CD4-positive, alpha-beta T cell (primary cell): Measurements from ENCODE around the gene HOXA11. TPM values are rescaled to one million over a fixed set of nuclear protein-coding genes. Genes with fewer than 3 reads are reported as not detected.

Source experiments
- ATAC-seq: fragments of 200-7000 bp; cut with Tn5 transposase; one replicate; pipeline ENCODE4 v1.10.0; 2022; ENCODE audit warnings: mild to moderate bottlenecking; ENCODE audit not compliant: poor library complexity
- CTCF ChIA-PET: fragments of 350-600 bp; sonication (Branson Sonifier 250); formaldehyde crosslinking; loops from one replicate; lab custom pipeline; 2021; ENCODE audit warnings: antibody characterized with exemption, inconsistent platforms; lab: Charles Lee
- POLR2A ChIA-PET: fragments of 350-600 bp; sonication (Branson Sonifier 250); formaldehyde crosslinking; loops from one replicate; lab custom pipeline; 2021; ENCODE audit warnings: antibody characterized with exemption, inconsistent platforms; lab: Charles Lee
- DNase-seq, 14 experiments: peaks; one replicate each; pipeline ENCODE4 v3.0.0-alpha.2; 2013 to 2020; ENCODE audit warnings: mixed read lengths in 2 of 14
- H3K27ac ChIP-seq, 2 donors: one replicate each; pipeline versions ENCODE4 v1.5.1 to v1.7.0; 2013; ENCODE audit warnings: low read length in 2 of 2, low read depth in 1 of 2, mild to moderate bottlenecking in 1 of 2
- H3K27me3 ChIP-seq, 2 experiments: 1 replicate in 1 of 2; 2 replicates in 1 of 2; pipeline versions ENCODE4 v1.6.1 to v1.7.0; 2013; ENCODE audit warnings: low read length in 2 of 2, control low read depth in 1 of 2, mild to moderate bottlenecking in 1 of 2, moderate library complexity in 1 of 2; ENCODE audit not compliant: insufficient read depth in 2 of 2, control insufficient read depth in 1 of 2
- H3K36me3 ChIP-seq: one replicate; pipeline ENCODE4 v1.6.1; 2013; ENCODE audit warnings: low read length, control low read depth; ENCODE audit not compliant: insufficient read depth
- H3K4me1 ChIP-seq: one replicate; pipeline ENCODE4 v1.6.1; 2013; ENCODE audit warnings: low read length, control low read depth; ENCODE audit not compliant: insufficient read depth
- H3K4me3 ChIP-seq: one replicate; pipeline ENCODE4 v1.5.1; 2013; ENCODE audit warnings: mild to moderate bottlenecking, low read length, moderate library complexity
- H3K9me3 ChIP-seq, 2 experiments: 1 replicate in 1 of 2; 2 replicates in 1 of 2; pipeline versions ENCODE4 v1.6.1 to v1.7.0; 2013; ENCODE audit warnings: low read length in 2 of 2, mild to moderate bottlenecking in 2 of 2, control low read depth in 1 of 2, moderate library complexity in 1 of 2; ENCODE audit not compliant: control insufficient read depth in 1 of 2, insufficient read depth in 1 of 2
- H3K27ac Mint-ChIP-seq: one replicate; pipeline ENCODE4 v1.8.0; 2020; ENCODE audit warnings: mixed read lengths
- H3K27me3 Mint-ChIP-seq: one replicate; pipeline ENCODE4 v1.8.0; 2021; ENCODE audit warnings: mixed read lengths
- H3K36me3 Mint-ChIP-seq: one replicate; pipeline ENCODE4 v1.8.0; 2021; ENCODE audit warnings: low read depth, mixed read lengths
- H3K4me1 Mint-ChIP-seq: one replicate; pipeline ENCODE4 v1.8.0; 2021; ENCODE audit warnings: low read depth, mixed read lengths
- H3K4me3 Mint-ChIP-seq: one replicate; pipeline ENCODE4 v1.8.0; 2020; ENCODE audit warnings: mild to moderate bottlenecking, mixed read lengths
- H3K9me3 Mint-ChIP-seq: one replicate; pipeline ENCODE4 v1.8.0; 2020; ENCODE audit warnings: mixed read lengths
- CTCF ChIP-seq: fragments of 200-600 bp; IDR thresholded peaks from one replicate; pipeline ENCODE4 v1.8.0; 2022; ENCODE audit warnings: antibody characterized with exemption, mild to moderate bottlenecking
- intact Hi-C, 2 experiments: fragments of 100-400 bp; cut with DNase I in 1 of 2; cut with micrococcal nuclease in 1 of 2; formaldehyde crosslinking; loops; one replicate each; pipeline versions ENCODE4 v1.15.1 to v1.9.0; 2023 to 2025; cut with DNase I, micrococcal nuclease
- total RNA-seq, 174 experiments: library from RNA in 2 of 174; stranded (reverse) in 2 of 174; gene quantifications; one replicate each; pipeline ENCODE4 v1.2.3 and lab custom pipeline; 2021 to 2026

The HOXA11 gene
- total RNA-seq, 2 experiments from 2014 or later = not detected

DNA sequence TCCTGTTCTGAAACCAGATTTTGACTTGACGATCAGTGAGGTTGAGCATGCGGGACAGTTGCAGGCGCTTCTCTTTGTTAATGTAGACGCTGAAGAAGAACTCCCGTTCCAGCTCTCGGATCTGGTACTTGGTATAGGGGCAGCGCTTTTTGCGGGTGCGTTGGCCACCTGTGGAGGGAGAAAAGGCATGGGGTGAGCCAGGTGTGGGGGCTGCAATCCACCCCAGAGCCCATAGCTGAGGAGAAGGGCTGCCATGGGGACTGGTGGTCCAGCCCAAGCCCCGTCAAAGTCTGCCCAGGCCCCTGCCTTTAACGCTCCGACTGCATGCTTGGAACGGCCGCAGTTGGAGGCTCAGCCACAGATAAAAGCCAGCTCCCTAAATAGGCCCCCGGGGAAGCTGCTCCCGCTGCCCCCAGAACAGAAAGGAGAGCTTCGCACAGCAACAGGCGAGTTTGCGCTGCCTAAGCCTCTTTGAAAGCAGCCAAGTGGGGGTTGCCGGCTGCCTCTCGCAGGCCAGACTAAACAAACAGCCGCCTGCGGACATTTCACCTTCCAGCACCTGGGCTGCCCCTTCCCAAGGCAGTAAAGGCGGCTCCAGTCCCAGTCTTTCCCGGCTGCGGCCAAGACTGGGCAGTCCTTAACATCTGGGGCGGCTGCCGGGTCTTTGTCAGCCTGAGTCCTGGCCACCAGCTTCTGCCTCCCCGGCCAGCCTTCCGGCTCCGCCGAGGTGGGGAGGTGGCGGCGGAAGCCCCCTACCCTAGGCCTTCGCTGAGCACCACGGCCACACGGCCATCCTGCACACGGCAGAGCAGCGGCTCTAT, 2.0 kb downstream of the HOXA11 start:
- Mint-ChIP-seq H3K27ac (no peak overlapping the region), H3K4me3 (no peak overlapping the region), H3K9me3 (no peaks in the 10 kb centered on the region), H3K4me1 (peaks cover 45% of the 10 kb centered on the region), H3K36me3 (no peaks in the 10 kb centered on the region), H3K27me3 (peaks cover 96% of the 10 kb centered on the region)
- POLR2A ChIA-PET = interaction anchor here (1.0 to 3.5 kb wide), 6 partner anchors 9 to 480 kb away, joined by 3 to 14 read pairs (median 4); partner anchors contain the start of gene HIBADH
- ATAC-seq (no peak), DNase-seq (peak in 2 of 14 experiments; percentile 1 to 29)
- Histone ChIP-seq H3K36me3 (no peaks in the 10 kb centered on the region), H3K4me3 (no peak overlapping the region), H3K9me3 (peaks cover 0 to 62% of the 10 kb centered on the region in 2 experiments), H3K27ac (no peak overlapping the region), H3K4me1 (peaks cover 54% of the 10 kb centered on the region), H3K27me3 (peaks cover 82 to 94% of the 10 kb centered on the region in 2 experiments)
- CTCF ChIA-PET = interaction anchor here (0.6 to 1.9 kb wide), 5 partner anchors 22 to 1331 kb away, joined by 3 to 8 read pairs (median 4); no protein-coding TSS in a partner anchor
- intact Hi-C loops = no loop called here
- TF ChIP-seq CTCF = no peak

DNA sequence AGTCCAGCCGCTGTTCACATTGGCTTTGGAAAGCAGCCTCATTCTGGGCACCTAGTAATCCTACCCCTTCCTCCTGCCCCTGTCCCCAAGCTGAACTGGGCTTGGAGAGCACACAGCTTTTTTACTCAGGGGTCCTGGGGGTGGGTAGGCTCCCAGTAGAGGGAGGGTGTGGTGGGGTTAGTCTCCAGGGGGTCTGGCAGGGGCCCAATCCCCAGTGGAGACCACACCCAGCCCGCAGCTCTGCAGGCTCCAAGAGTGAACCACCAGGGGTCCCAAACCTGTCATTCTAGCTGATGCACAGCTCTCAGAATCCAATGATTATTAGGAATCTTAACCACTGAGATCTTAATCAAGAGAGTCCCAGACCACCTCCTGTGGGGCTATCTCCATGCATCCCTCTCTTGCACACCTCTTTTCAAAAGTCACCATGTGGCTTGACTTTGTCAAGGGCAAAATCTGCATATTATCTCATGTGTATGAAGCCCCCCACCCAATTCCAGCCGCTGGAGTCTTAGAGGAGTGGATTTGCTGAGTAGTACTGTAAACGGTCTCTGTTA, 2.7 kb downstream of the HOXA11 start:
- CTCF ChIA-PET = interaction anchor here (1.2 to 1.9 kb wide), 3 partner anchors 14 to 813 kb away, joined by 3 to 8 read pairs (median 4); no protein-coding TSS in a partner anchor
- Histone ChIP-seq H3K27me3 (peaks cover 79 to 94% of the 10 kb centered on the region in 2 experiments), H3K27ac (no peak overlapping the region), H3K9me3 (peaks cover 0 to 55% of the 10 kb centered on the region in 2 experiments), H3K36me3 (no peaks in the 10 kb centered on the region), H3K4me1 (peaks cover 47% of the 10 kb centered on the region), H3K4me3 (no peak overlapping the region)
- Mint-ChIP-seq H3K27me3 (peaks cover 96% of the 10 kb centered on the region), H3K9me3 (no peaks in the 10 kb centered on the region), H3K36me3 (no peaks in the 10 kb centered on the region), H3K27ac (no peak overlapping the region), H3K4me1 (peaks cover 38% of the 10 kb centered on the region), H3K4me3 (no peak overlapping the region)
- intact Hi-C loops = no loop called here
- ATAC-seq (no peak), DNase-seq (no peak)
- TF ChIP-seq CTCF = no peak
- POLR2A ChIA-PET = interaction anchor here (1.0 to 3.5 kb wide), 3 partner anchors 10 to 480 kb away, joined by 4 to 14 read pairs (median 4); partner anchors contain the start of gene HIBADH

GRCh38 chr7:27181795-27182275, 3.2 kb downstream of the HOXA11 start:
- H3K27me3 Mint-ChIP-seq = peaks cover 96% of the 10 kb centered on the region
- Histone ChIP-seq H3K4me1 (peaks cover 45% of the 10 kb centered on the region), H3K4me3 (no peak overlapping the region), H3K36me3 (no peaks in the 10 kb centered on the region), H3K9me3 (peaks cover 0 to 55% of the 10 kb centered on the region in 2 experiments), H3K27ac (no peak overlapping the region), H3K27me3 (peaks cover 78 to 90% of the 10 kb centered on the region in 2 experiments)
- no peak overlapping the region for H3K27ac Mint-ChIP-seq
- intact Hi-C loops = no loop called here
- POLR2A ChIA-PET = interaction anchor here (3.5 kb wide), 1 partner anchor 9 kb away, joined by 14 read pairs; no protein-coding TSS in a partner anchor
- DNase-seq = peak in 1 of 14 experiments; percentile 27
- no peaks in the 10 kb centered on the region for H3K9me3 Mint-ChIP-seq
- CTCF ChIA-PET = interaction anchor here (1.2 to 1.9 kb wide), 2 partner anchors 14 to 21 kb away, joined by 3 to 8 read pairs; no protein-coding TSS in a partner anchor
- H3K36me3 Mint-ChIP-seq = no peaks in the 10 kb centered on the region
- peaks cover 33% of the 10 kb centered on the region for H3K4me1 Mint-ChIP-seq
- no peak overlapping the region for H3K4me3 Mint-ChIP-seq
- ATAC-seq = no peak
- no peak for TF ChIP-seq CTCF
